MCF 10A (cell line): Measurements from ENCODE around the gene POLN. TPM values are rescaled to one million over a fixed set of nuclear protein-coding genes. Genes with fewer than 3 reads are reported as not detected.
"Not testable (repeated sequence)": the region's sequence is repeated elsewhere in the genome, so short reads cannot be mapped to it uniquely, and the experiment has no call there.

Experiments used
- BruUV-seq: library from RNA; stranded (reverse); fragments of 400-500 nt; replicated peaks from 2 replicates; lab custom pipeline; 2021; lab: Mats Ljungman, UMichigan
- CTCF ChIA-PET: fragments of 300-600 bp; sonication (Branson Sonifier 250); formaldehyde crosslinking; extraction: SDS; loops from one replicate; lab custom pipeline; 2021; ENCODE audit warnings: antibody characterized with exemption, inconsistent platforms; lab: Yijun Ruan, JAX
- POLR2A ChIA-PET: fragments of 300-600, 350-650 bp; sonication (Branson Sonifier 250); formaldehyde crosslinking; extraction: SDS; loops from one replicate; lab custom pipeline; 2020; ENCODE audit warnings: antibody characterized with exemption, inconsistent platforms; lab: Yijun Ruan, JAX
- DNase-seq: peaks from one replicate; pipeline ENCODE4 v3.0.0-alpha.2; 2018; ENCODE audit not compliant: unreplicated experiment
- H3K27ac Mint-ChIP-seq: one replicate; pipeline ENCODE4 v1.8.0; 2022; ENCODE audit warnings: mild to moderate bottlenecking, low read depth, mixed read lengths; ENCODE audit not compliant: unreplicated experiment
- H3K27me3 Mint-ChIP-seq: one replicate; pipeline ENCODE4 v1.8.0; 2022; ENCODE audit warnings: mixed read lengths; ENCODE audit not compliant: insufficient read depth, unreplicated experiment
- H3K36me3 Mint-ChIP-seq: one replicate; pipeline ENCODE4 v1.8.0; 2022; ENCODE audit warnings: mild to moderate bottlenecking, moderate library complexity, mixed read lengths; ENCODE audit not compliant: insufficient read depth, unreplicated experiment
- H3K4me1 Mint-ChIP-seq: one replicate; pipeline ENCODE4 v1.8.0; 2022; ENCODE audit warnings: mixed read lengths; ENCODE audit not compliant: insufficient read depth, unreplicated experiment
- H3K4me3 Mint-ChIP-seq: one replicate; pipeline ENCODE4 v1.8.0; 2022; ENCODE audit warnings: mild to moderate bottlenecking, moderate library complexity, mixed read lengths; ENCODE audit not compliant: unreplicated experiment
- H3K9me3 Mint-ChIP-seq: one replicate; pipeline ENCODE4 v1.8.0; 2022; ENCODE audit warnings: mixed read lengths; ENCODE audit not compliant: unreplicated experiment
- CTCF ChIP-seq: fragments of 200-600 bp; IDR thresholded peaks from one replicate; pipeline ENCODE4 v1.8.0; 2022; ENCODE audit warnings: antibody characterized with exemption, mild to moderate bottlenecking; ENCODE audit not compliant: unreplicated experiment
- intact Hi-C: fragments of 100-400 bp; cut with micrococcal nuclease; formaldehyde crosslinking; loops from 2 replicates; pipeline ENCODE4 v1.14.1; 2022
- total RNA-seq: library from RNA; stranded (reverse); gene quantifications from 2 replicates; pipeline ENCODE4 v1.2.3, GENCODE V29; 2022

Gene POLN
- total RNA-seq, 1 experiment from 2014 or later = 3.1 TPM

GRCh38 chr4:2165391-2165790, 76.5 kb downstream of the POLN start:
- no TSS peak for BruUV-seq
- Mint-ChIP-seq H3K36me3 (peaks cover 13% of the 10 kb centered on the region), H3K4me1 (no peaks in the 10 kb centered on the region), H3K4me3 (no peak overlapping the region), H3K27ac (no peak overlapping the region), H3K27me3 (no peaks in the 10 kb centered on the region), H3K9me3 (no peaks in the 10 kb centered on the region)
- DNase-seq = no peak
- POLR2A ChIA-PET = no interaction called here
- intact Hi-C loops = no loop called here
- CTCF ChIA-PET = no interaction called here
- TF ChIP-seq CTCF = no peak

GRCh38 chr4:2163311-2163821, 78.6 kb downstream of the POLN start:
- no peaks in the 10 kb centered on the region for H3K27me3 Mint-ChIP-seq
- no peak overlapping the region for H3K27ac Mint-ChIP-seq
- CTCF ChIA-PET = no interaction called here
- peaks cover 6% of the 10 kb centered on the region for H3K36me3 Mint-ChIP-seq
- no peaks in the 10 kb centered on the region for H3K9me3 Mint-ChIP-seq
- POLR2A ChIA-PET = no interaction called here
- no TSS peak for BruUV-seq
- H3K4me3 Mint-ChIP-seq = no peak overlapping the region
- no peak for DNase-seq
- intact Hi-C loops = no loop called here
- H3K4me1 Mint-ChIP-seq = no peaks in the 10 kb centered on the region
- TF ChIP-seq CTCF = no peak

GRCh38 chr4:2161092-2161703, 80.7 kb downstream of the POLN start:
- BruUV-seq, H3K27me3 Mint-ChIP-seq, H3K27ac Mint-ChIP-seq, CTCF ChIA-PET, POLR2A ChIA-PET, H3K4me1 Mint-ChIP-seq, H3K36me3 Mint-ChIP-seq, H3K9me3 Mint-ChIP-seq, H3K4me3 Mint-ChIP-seq, intact Hi-C loops, DNase-seq: not testable (repeated sequence)

- ChIA-PET POLR2A (interaction anchor here (0.8 kb wide), 1 partner anchor 9 kb away, joined by 3 read pairs; no protein-coding TSS in a partner anchor), CTCF (interaction anchor here (0.8 kb wide), 1 partner anchor 10 kb away, joined by 5 read pairs; no protein-coding TSS in a partner anchor)
- Mint-ChIP-seq H3K27me3 (no peaks in the 10 kb centered on the region), H3K9me3 (no peaks in the 10 kb centered on the region), H3K4me3 (no peak overlapping the region), H3K36me3 (peaks cover 6% of the 10 kb centered on the region), H3K4me1 (no peaks in the 10 kb centered on the region), H3K27ac (no peak overlapping the region)
- no TSS peak for BruUV-seq
- no peak for DNase-seq
- no peak for TF ChIP-seq CTCF
- intact Hi-C loops = no loop called here
Measured at GRCh38 chr4:2159931-2160330, 82.0 kb downstream of the POLN start.
